DOHH2 (cell line): Measurements from ENCODE around the gene MRTFA.
A peak's percentile ranks its signal among the peaks of the same experiment; 100 is the strongest.
"Not testable (repeated sequence)": the region's sequence is repeated elsewhere in the genome, so short reads cannot be mapped to it uniquely, and the experiment has no call there.

Source experiments
- H3F3A ChIP-seq: fragments of 200-600 bp; sonication (generic), shearing (Covaris generic); 2 replicates; pipeline ENCODE4 v1.6.0; 2016; ENCODE audit warnings: antibody characterized with exemption, mild to moderate bottlenecking; ENCODE audit not compliant: control insufficient read depth, insufficient read depth
- H3K27ac ChIP-seq: fragments of 200-600 bp; sonication (generic); 2 replicates; pipeline ENCODE4 v1.5.1; 2014; ENCODE audit warnings: low read depth, mild to moderate bottlenecking, low read length, moderate library complexity
- H3K27me3 ChIP-seq: fragments of 200-600 bp; sonication (generic); 2 replicates; pipeline ENCODE4 v1.6.1; 2014; ENCODE audit warnings: mild to moderate bottlenecking, low read length, mixed read lengths; ENCODE audit not compliant: control insufficient read depth
- H3K36me3 ChIP-seq: fragments of 200-600 bp; sonication (generic); 2 replicates; pipeline ENCODE4 v1.6.1; 2014; ENCODE audit warnings: mild to moderate bottlenecking, low read length, moderate library complexity, mixed read lengths; ENCODE audit not compliant: control insufficient read depth
- H3K4me1 ChIP-seq: fragments of 200-600 bp; sonication (generic); 2 replicates; pipeline ENCODE4 v1.6.1; 2014; ENCODE audit warnings: mild to moderate bottlenecking, low read length, mixed read lengths; ENCODE audit not compliant: control insufficient read depth
- H3K4me2 ChIP-seq: fragments of 200-600 bp; sonication (generic); 2 replicates; pipeline ENCODE4 v1.6.0; 2014; ENCODE audit warnings: mild to moderate bottlenecking, low read length, moderate library complexity
- H3K4me3 ChIP-seq: fragments of 200-600 bp; sonication (generic); 2 replicates; pipeline ENCODE4 v1.5.1; 2014; ENCODE audit warnings: mild to moderate bottlenecking, low read length, mixed read lengths
- H3K79me2 ChIP-seq: fragments of 200-600 bp; sonication (generic); 2 replicates; pipeline ENCODE4 v1.6.1; 2014; ENCODE audit warnings: mild to moderate bottlenecking, low read length, mixed read lengths; ENCODE audit not compliant: control insufficient read depth
- H3K9me2 ChIP-seq: fragments of 200-600 bp; sonication (generic); replicated peaks from 2 replicates; pipeline ENCODE4 v1.6.1; 2014; ENCODE audit warnings: mild to moderate bottlenecking, low read length, mixed read lengths; ENCODE audit not compliant: control insufficient read depth
- H3K9me3 ChIP-seq: fragments of 200-600 bp; sonication (generic); 2 replicates; pipeline ENCODE4 v1.6.1; 2014; ENCODE audit warnings: antibody characterized with exemption, low read length, mixed read lengths; ENCODE audit not compliant: control insufficient read depth, insufficient read depth
- H4K20me1 ChIP-seq: fragments of 200-600 bp; sonication (generic); 2 replicates; pipeline ENCODE4 v1.6.0; 2014; ENCODE audit warnings: low read depth, mild to moderate bottlenecking, antibody characterized with exemption, low read length, moderate library complexity; ENCODE audit not compliant: control insufficient read depth, insufficient read depth
- EZH2phosphoT487 ChIP-seq: fragments of 200-600 bp; sonication (generic); IDR thresholded peaks from 2 replicates; pipeline ENCODE4 v1.6.1; 2017; ENCODE audit warnings: borderline replicate concordance, mild to moderate bottlenecking, antibody characterized with exemption, low read length, moderate library complexity, mixed read lengths
- TF ChIP-seq, protein P1 (sequence below): fragments of 200-600 bp; sonication (generic); IDR thresholded peaks from one replicate; pipeline ENCODE4 v1.5.1; 2014; ENCODE audit warnings: antibody characterized with exemption, mild to moderate bottlenecking, low read depth, low read length; ENCODE audit not compliant: poor library complexity, severe bottlenecking

MRTFA gene

DNA sequence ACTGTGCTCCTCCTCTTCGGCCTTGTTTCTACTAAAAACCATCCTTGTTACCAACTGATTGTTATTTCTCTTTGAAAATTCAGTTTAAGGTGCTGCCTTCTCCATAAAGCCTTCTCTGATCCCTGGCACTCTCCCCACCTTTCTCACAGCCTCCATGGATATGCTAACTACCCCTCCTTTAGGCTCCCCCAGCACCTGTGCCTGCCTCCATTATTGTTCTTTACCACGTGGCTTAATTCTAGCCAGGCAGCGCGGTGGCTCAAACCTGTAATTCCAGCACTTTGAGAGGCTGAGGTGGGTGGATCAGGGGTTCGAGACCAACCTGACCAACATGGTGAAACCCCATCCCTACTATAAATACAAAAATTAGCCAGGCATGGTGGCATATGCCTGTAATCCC lies 96.3 kb downstream of the MRTFA start:
- H3K4me1 ChIP-seq, result peaks cover 5% of the 10 kb centered on the region
- H3K27ac ChIP-seq, result no peak overlapping the region
- H3K4me2 ChIP-seq, result no peak overlapping the region
- H3K79me2 ChIP-seq, result peaks cover 6% of the 10 kb centered on the region; the same call in 1 of the 2 replicates
- H3K9me3 ChIP-seq, result no peaks in the 10 kb centered on the region
- no peak overlapping the region for H3K4me3 ChIP-seq
- H3F3A ChIP-seq, result peaks cover 7% of the 10 kb centered on the region
- no peak for TF ChIP-seq EZH2phosphoT487
- TF ChIP-seq, protein P1, sequence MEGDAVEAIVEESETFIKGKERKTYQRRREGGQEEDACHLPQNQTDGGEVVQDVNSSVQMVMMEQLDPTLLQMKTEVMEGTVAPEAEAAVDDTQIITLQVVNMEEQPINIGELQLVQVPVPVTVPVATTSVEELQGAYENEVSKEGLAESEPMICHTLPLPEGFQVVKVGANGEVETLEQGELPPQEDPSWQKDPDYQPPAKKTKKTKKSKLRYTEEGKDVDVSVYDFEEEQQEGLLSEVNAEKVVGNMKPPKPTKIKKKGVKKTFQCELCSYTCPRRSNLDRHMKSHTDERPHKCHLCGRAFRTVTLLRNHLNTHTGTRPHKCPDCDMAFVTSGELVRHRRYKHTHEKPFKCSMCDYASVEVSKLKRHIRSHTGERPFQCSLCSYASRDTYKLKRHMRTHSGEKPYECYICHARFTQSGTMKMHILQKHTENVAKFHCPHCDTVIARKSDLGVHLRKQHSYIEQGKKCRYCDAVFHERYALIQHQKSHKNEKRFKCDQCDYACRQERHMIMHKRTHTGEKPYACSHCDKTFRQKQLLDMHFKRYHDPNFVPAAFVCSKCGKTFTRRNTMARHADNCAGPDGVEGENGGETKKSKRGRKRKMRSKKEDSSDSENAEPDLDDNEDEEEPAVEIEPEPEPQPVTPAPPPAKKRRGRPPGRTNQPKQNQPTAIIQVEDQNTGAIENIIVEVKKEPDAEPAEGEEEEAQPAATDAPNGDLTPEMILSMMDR, result no peak
- no peaks in the 10 kb centered on the region for H3K27me3 ChIP-seq
- H4K20me1 ChIP-seq, result no peaks in the 10 kb centered on the region
- no peaks in the 10 kb centered on the region for H3K36me3 ChIP-seq
- H3K9me2 ChIP-seq, result no peaks in the 10 kb centered on the region

DNA sequence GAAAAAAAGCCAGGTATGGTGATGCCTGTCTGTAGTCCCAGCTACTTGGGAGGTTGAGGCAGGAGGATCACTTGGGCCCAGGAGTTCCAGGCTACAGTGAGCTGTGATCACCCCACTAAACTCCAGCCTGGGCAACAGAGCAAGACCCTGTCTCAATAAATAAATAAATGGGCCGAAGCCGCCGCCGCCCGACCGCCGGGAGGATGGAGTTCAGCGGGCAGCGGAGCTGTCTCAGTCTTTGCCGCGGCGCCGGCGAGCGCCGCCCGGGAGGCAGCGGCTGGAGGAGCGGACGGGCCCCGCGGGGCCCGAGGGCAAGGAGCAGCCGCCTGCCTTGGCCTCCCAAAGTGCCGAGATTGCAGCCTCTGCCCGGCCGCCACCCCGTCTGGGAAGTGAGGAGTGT lies 100.4 kb downstream of the MRTFA start:
- not testable (repeated sequence) for H3K27me3 ChIP-seq, H3K9me3 ChIP-seq, H3K27ac ChIP-seq, H3K4me3 ChIP-seq, H4K20me1 ChIP-seq, H3K36me3 ChIP-seq, H3K4me2 ChIP-seq, H3K9me2 ChIP-seq
- peaks cover 18% of the 10 kb centered on the region for H3F3A ChIP-seq
- peaks cover 44% of the 10 kb centered on the region for H3K4me1 ChIP-seq
- peaks cover 31% of the 10 kb centered on the region for H3K79me2 ChIP-seq

DNA sequence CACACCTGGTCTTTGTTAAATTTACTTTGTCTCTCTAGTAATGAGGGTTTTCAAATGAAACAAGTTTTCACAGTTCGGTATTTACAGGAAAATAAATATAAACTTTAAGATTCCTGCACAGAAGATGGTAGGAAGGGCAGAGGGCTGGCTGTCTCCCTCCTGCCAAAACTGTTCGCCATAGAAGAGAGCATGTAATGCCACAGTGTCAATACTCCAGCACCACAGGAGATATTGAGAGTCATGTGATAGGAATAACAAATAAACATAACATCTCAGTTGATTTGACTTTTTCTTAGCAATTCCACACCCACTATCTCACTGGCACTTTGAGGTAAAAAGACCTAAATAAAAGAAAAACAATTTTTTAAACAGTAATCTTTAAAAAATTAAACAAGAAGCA lies 100.9 kb downstream of the MRTFA start:
- peaks cover 35% of the 10 kb centered on the region for H3K79me2 ChIP-seq
- H3K9me2 ChIP-seq, result no peaks in the 10 kb centered on the region
- H3K4me2 ChIP-seq, result no peak overlapping the region
- no peaks in the 10 kb centered on the region for H3K9me3 ChIP-seq
- H3K27me3 ChIP-seq, result no peaks in the 10 kb centered on the region
- 0 out of 2 replicates have a peak overlapping the region, but pooled peaks have one; percentile 77 for H3K27ac ChIP-seq
- TF ChIP-seq, protein P1, result no peak
- TF ChIP-seq EZH2phosphoT487, result no peak
- H3K4me1 ChIP-seq, result peaks cover 47% of the 10 kb centered on the region
- no peaks in the 10 kb centered on the region; the same call in 1 of the 2 replicates for H3K36me3 ChIP-seq
- no peaks in the 10 kb centered on the region for H4K20me1 ChIP-seq
- no peak overlapping the region for H3K4me3 ChIP-seq
- H3F3A ChIP-seq, result peaks cover 18% of the 10 kb centered on the region

DNA sequence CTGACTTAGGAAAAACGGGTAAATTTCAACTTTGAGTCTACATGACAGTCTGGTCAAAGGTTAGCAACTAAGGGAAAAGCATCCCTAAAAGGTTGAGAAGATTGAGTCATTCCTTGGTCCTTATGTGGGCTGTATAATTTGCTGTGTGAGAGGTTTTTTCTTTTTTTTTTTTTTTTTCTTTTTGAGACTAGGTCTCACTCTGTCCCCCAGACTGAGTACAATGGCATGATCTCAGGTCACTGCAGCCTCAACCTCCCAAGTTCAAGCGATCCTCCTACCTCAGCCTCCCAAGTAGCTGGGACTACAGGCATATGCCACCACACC lies 101.4 kb downstream of the MRTFA start:
- Histone ChIP-seq H3K79me2 (peaks cover 37% of the 10 kb centered on the region), H3K27ac (peak overlapping the region; percentile 77), H3K9me3 (no peaks in the 10 kb centered on the region), H3K4me3 (peak overlapping the region; percentile 67), H4K20me1 (no peaks in the 10 kb centered on the region), H3F3A (peaks cover 18% of the 10 kb centered on the region), H3K36me3 (no peaks in the 10 kb centered on the region; the same call in 1 of the 2 replicates), H3K4me1 (peaks cover 52% of the 10 kb centered on the region), H3K4me2 (peak overlapping the region; percentile 97), H3K9me2 (no peaks in the 10 kb centered on the region), H3K27me3 (no peaks in the 10 kb centered on the region)
- TF ChIP-seq, protein P1, result no peak
- TF ChIP-seq EZH2phosphoT487, result no peak
